Adipocyte (in vitro differentiated cells): ENCODE results near the gene IL19.

Experiments
- DNase-seq: peaks from one replicate; pipeline ENCODE4 v3.0.0-alpha.2; 2015; ENCODE audit warnings: low read depth
- H3K27me3 ChIP-seq: replicated peaks from 2 replicates; pipeline ENCODE4 v1.7.0; 2013; ENCODE audit warnings: mild to moderate bottlenecking, low read length, moderate library complexity; ENCODE audit not compliant: control insufficient read depth, insufficient read depth
- H3K36me3 ChIP-seq: 2 replicates; pipeline ENCODE4 v1.7.0; 2013; ENCODE audit warnings: low read length, mild to moderate bottlenecking, moderate library complexity; ENCODE audit not compliant: control insufficient read depth, insufficient read depth, severe bottlenecking
- H3K4me1 ChIP-seq: 2 replicates; pipeline ENCODE4 v1.7.0; 2013; ENCODE audit warnings: mild to moderate bottlenecking, low read length, moderate library complexity; ENCODE audit not compliant: control insufficient read depth, insufficient read depth
- H3K4me3 ChIP-seq: 2 replicates; pipeline ENCODE4 v1.7.0; 2013; ENCODE audit warnings: mild to moderate bottlenecking, low read length, moderate library complexity
- H3K9ac ChIP-seq: 2 replicates; pipeline ENCODE4 v1.7.0; 2013; ENCODE audit warnings: mild to moderate bottlenecking, low read length, moderate library complexity
- H3K9me3 ChIP-seq: 2 replicates; pipeline ENCODE4 v1.7.0; 2013; ENCODE audit warnings: mild to moderate bottlenecking, low read length, moderate library complexity; ENCODE audit not compliant: control insufficient read depth

Gene IL19

GRCh38 chr1:206868264-206868663 lies 97.7 kb downstream of the IL19 start:
- Histone ChIP-seq H3K4me1 (peaks cover 8% of the 10 kb centered on the region), H3K4me3 (no peak overlapping the region), H3K9ac (no peak overlapping the region), H3K9me3 (no peaks in the 10 kb centered on the region), H3K36me3 (no peaks in the 10 kb centered on the region), H3K27me3 (no peaks in the 10 kb centered on the region)
- DNase-seq = no peak

- no peaks in the 10 kb centered on the region for H3K27me3 ChIP-seq
- no peaks in the 10 kb centered on the region for H3K36me3 ChIP-seq
- DNase-seq = no peak
- no peak overlapping the region for H3K9ac ChIP-seq
- peaks cover 10% of the 10 kb centered on the region for H3K9me3 ChIP-seq
- no peaks in the 10 kb centered on the region for H3K4me1 ChIP-seq
- H3K4me3 ChIP-seq = no peak overlapping the region
These were observed 101.6 kb downstream of the IL19 start for GRCh38 chr1:206872139-206872538.

GRCh38 chr1:206873603-206874188 lies 103.1 kb downstream of the IL19 start:
- Histone ChIP-seq H3K36me3 (no peaks in the 10 kb centered on the region), H3K9ac (no peak overlapping the region), H3K9me3 (peaks cover 21% of the 10 kb centered on the region), H3K4me1 (no peaks in the 10 kb centered on the region), H3K27me3 (no peaks in the 10 kb centered on the region), H3K4me3 (no peak overlapping the region)
- DNase-seq = no peak

- Histone ChIP-seq H3K36me3 (no peaks in the 10 kb centered on the region), H3K4me1 (no peaks in the 10 kb centered on the region), H3K4me3 (no peak overlapping the region), H3K9me3 (peaks cover 28% of the 10 kb centered on the region), H3K9ac (no peak overlapping the region), H3K27me3 (no peaks in the 10 kb centered on the region)
- no peak for DNase-seq
These were observed 105.3 kb downstream of the IL19 start for GRCh38 chr1:206875752-206876377.

- Histone ChIP-seq H3K36me3 (no peaks in the 10 kb centered on the region), H3K4me3 (no peak overlapping the region), H3K27me3 (no peaks in the 10 kb centered on the region), H3K9me3 (peaks cover 28% of the 10 kb centered on the region), H3K9ac (no peak overlapping the region), H3K4me1 (peaks cover 7% of the 10 kb centered on the region)
- DNase-seq = no peak
These were observed 107.9 kb downstream of the IL19 start for GRCh38 chr1:206878456-206878855.

- Histone ChIP-seq H3K4me3 (no peak overlapping the region), H3K27me3 (no peaks in the 10 kb centered on the region), H3K4me1 (peaks cover 17% of the 10 kb centered on the region), H3K9ac (no peak overlapping the region), H3K36me3 (no peaks in the 10 kb centered on the region), H3K9me3 (peaks cover 28% of the 10 kb centered on the region)
- no peak for DNase-seq
These were observed 109.7 kb downstream of the IL19 start for GRCh38 chr1:206880314-206880713.

GRCh38 chr1:206882555-206882954 lies 112.0 kb downstream of the IL19 start:
- no peaks in the 10 kb centered on the region for H3K27me3 ChIP-seq
- H3K4me3 ChIP-seq = no peak overlapping the region
- H3K9me3 ChIP-seq = peaks cover 18% of the 10 kb centered on the region
- H3K36me3 ChIP-seq = no peaks in the 10 kb centered on the region
- H3K9ac ChIP-seq = no peak overlapping the region
- no peak for DNase-seq
- peaks cover 22% of the 10 kb centered on the region for H3K4me1 ChIP-seq

- no peak overlapping the region for H3K9ac ChIP-seq
- H3K9me3 ChIP-seq = peaks cover 12% of the 10 kb centered on the region
- H3K4me1 ChIP-seq = peaks cover 22% of the 10 kb centered on the region
- no peaks in the 10 kb centered on the region for H3K27me3 ChIP-seq
- DNase-seq = peak; percentile 50
- H3K4me3 ChIP-seq = no peak overlapping the region
- H3K36me3 ChIP-seq = no peaks in the 10 kb centered on the region
These were observed 112.6 kb downstream of the IL19 start for GRCh38 chr1:206883160-206883559.

- Histone ChIP-seq H3K4me3 (no peak overlapping the region), H3K4me1 (peaks cover 22% of the 10 kb centered on the region), H3K9ac (no peak overlapping the region), H3K9me3 (peaks cover 6% of the 10 kb centered on the region), H3K36me3 (no peaks in the 10 kb centered on the region), H3K27me3 (no peaks in the 10 kb centered on the region)
- no peak for DNase-seq
These were observed 113.3 kb downstream of the IL19 start for GRCh38 chr1:206883876-206884275.

- H3K36me3 ChIP-seq = no peaks in the 10 kb centered on the region
- no peak overlapping the region for H3K9ac ChIP-seq
These were observed 114.9 kb downstream of the IL19 start for GRCh38 chr1:206885341-206886060.

GRCh38 chr1:206886831-206887230 lies 116.3 kb downstream of the IL19 start:
- H3K4me3 ChIP-seq = no peak overlapping the region
- H3K9ac ChIP-seq = no peak overlapping the region
- no peaks in the 10 kb centered on the region for H3K9me3 ChIP-seq
- H3K27me3 ChIP-seq = no peaks in the 10 kb centered on the region
- peaks cover 48% of the 10 kb centered on the region for H3K4me1 ChIP-seq
- no peaks in the 10 kb centered on the region for H3K36me3 ChIP-seq
- no peak for DNase-seq

More at GRCh38 chr1:206885341-206886060, 114.9 kb downstream of the IL19 start:
- Histone ChIP-seq H3K4me3 (no peak overlapping the region), H3K9me3 (no peaks in the 10 kb centered on the region), H3K4me1 (peaks cover 35% of the 10 kb centered on the region), H3K27me3 (no peaks in the 10 kb centered on the region)
- peak; percentile 14 for DNase-seq
